Measurements from ENCODE around the gene TRIP12. TPM values are rescaled to one million over a fixed set of nuclear protein-coding genes. Genes with fewer than 3 reads are reported as not detected.
A peak's percentile ranks its signal among the peaks of the same experiment; 100 is the strongest.

Gene TRIP12
- total RNA-seq, 1 donor from 2014 or later, result 363 TPM

DNA sequence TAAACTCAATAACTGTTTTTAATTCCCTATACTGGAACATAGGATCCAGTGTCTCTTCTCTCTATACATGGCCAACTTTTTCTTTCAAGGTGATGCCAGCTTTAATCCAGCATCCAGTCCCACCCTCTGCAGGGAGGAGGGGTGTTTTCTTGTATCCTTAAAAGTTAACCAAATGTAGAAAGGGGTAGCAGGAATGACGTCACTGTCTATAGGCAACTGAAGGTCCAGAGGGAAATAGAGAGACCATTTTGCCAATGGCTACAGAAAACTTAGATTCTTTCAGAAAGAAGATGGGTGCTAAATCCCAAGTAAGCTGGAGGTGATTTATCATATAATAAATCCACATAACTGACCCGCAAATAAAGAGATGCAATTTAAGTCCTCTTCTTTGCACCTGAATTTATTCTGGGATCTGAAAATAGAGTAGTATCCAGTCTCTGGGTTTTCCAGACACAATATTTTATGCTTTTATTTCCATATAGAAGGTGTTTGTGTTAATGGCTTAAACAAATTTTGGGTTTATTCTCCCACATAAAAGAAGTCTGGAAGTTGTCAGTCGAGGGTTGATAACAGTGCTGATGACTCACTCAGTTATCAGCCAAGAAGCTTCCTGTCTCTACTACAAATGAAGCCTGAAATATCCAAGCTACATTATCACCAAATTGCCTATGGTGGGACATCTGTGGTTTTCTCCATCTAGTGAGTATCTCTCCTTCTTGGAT lies 201.7 kb downstream of the TRIP12 start:
- peaks cover 4% of the 10 kb centered on the region for H3K27me3 Mint-ChIP-seq (ENCODE audit: unreplicated experiment)
- no peak for DNase-seq (ENCODE audit: low spot score)
- TF ChIP-seq CTCF (IDR thresholded peaks at IDR 0.05; ENCODE audit: unreplicated experiment), result no peak

DNA sequence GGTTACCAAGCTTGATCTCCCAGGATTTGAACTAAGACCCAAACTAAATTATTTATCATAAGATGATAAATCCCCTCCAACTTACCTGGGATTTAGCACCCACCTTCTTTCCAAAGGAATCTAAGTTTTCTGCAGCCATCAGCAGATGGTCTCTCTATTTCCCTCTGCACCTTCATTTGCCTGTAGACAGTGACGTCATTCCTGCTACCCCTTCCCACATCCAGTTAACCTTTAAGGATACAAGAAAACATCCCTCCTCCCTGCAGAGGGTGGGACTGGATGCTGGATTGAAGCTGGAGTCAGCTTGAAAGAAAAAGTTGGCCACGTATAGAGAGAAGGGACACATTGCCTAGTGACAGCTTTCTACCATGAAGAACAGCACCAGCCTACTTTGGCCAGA lies 203.8 kb downstream of the TRIP12 start:
- Mint-ChIP-seq H3K27me3 (ENCODE audit: unreplicated experiment) (peaks cover 5% of the 10 kb centered on the region), H3K4me1 (ENCODE audit: unreplicated experiment) (peaks cover 2% of the 10 kb centered on the region)
- no peak for TF ChIP-seq CTCF (IDR thresholded peaks at IDR 0.05; ENCODE audit: unreplicated experiment)

More for the DNA sequence above, 201.7 kb downstream of the TRIP12 start:
- Mint-ChIP-seq H3K36me3 (ENCODE audit: low read depth, unreplicated experiment) (no peaks in the 10 kb centered on the region), H3K27ac (ENCODE audit: unreplicated experiment) (no peak overlapping the region), H3K4me3 (ENCODE audit: unreplicated experiment) (no peak overlapping the region), H3K4me1 (ENCODE audit: unreplicated experiment) (peaks cover 5% of the 10 kb centered on the region), H3K9me3 (ENCODE audit: unreplicated experiment) (no peaks in the 10 kb centered on the region)

DNA sequence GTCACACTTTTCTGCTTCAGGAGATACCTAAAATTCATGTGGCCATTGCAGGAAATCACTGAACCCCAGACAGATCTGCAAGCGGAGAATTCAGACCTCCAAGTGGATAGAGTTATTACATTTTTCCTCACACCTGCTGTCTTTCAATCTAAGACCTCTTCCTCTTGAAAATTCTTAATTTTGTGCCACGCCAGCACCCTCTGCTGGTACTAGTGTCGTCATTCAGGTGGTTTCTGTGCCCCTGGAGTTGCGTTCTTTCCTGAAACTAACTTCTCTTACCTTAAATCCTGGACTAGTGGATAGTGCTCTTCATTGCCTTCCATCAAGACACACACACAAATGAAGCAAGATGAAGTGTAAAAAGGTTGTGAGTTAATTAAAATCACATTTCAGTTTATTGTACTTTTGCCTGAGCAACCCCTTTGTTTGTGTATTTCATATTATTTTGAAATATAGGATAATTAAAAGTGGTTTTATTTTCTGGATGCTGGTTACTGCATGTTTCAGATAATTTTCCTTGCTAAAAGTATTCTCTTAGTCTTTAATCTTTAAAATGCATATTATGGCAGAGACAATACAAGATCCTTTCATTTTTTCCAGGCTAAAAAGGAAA lies 205.8 kb downstream of the TRIP12 start:
- H3K9me3 Mint-ChIP-seq (ENCODE audit: unreplicated experiment), result no peaks in the 10 kb centered on the region
- no peaks in the 10 kb centered on the region for H3K36me3 Mint-ChIP-seq (ENCODE audit: low read depth, unreplicated experiment)
- peak; percentile 33 for DNase-seq (ENCODE audit: low spot score)
- H3K27ac Mint-ChIP-seq (ENCODE audit: unreplicated experiment), result no peak overlapping the region
- H3K27me3 Mint-ChIP-seq (ENCODE audit: unreplicated experiment), result peaks cover 12% of the 10 kb centered on the region
- H3K4me1 Mint-ChIP-seq (ENCODE audit: unreplicated experiment), result peaks cover 2% of the 10 kb centered on the region
- no peak overlapping the region for H3K4me3 Mint-ChIP-seq (ENCODE audit: unreplicated experiment)
- TF ChIP-seq CTCF (IDR thresholded peaks at IDR 0.05; ENCODE audit: unreplicated experiment), result peak; percentile 61

More for the DNA sequence above, 203.8 kb downstream of the TRIP12 start:
- DNase-seq (ENCODE audit: low spot score), result no peak
- no peaks in the 10 kb centered on the region for H3K36me3 Mint-ChIP-seq (ENCODE audit: low read depth, unreplicated experiment)
- H3K4me3 Mint-ChIP-seq (ENCODE audit: unreplicated experiment), result no peak overlapping the region
- H3K27ac Mint-ChIP-seq (ENCODE audit: unreplicated experiment), result no peak overlapping the region
- H3K9me3 Mint-ChIP-seq (ENCODE audit: unreplicated experiment), result no peaks in the 10 kb centered on the region

- peaks cover 2% of the 10 kb centered on the region for H3K4me1 Mint-ChIP-seq (ENCODE audit: unreplicated experiment)
- no peaks in the 10 kb centered on the region for H3K9me3 Mint-ChIP-seq (ENCODE audit: unreplicated experiment)
- no peak for TF ChIP-seq CTCF (IDR thresholded peaks at IDR 0.05; ENCODE audit: unreplicated experiment)
- no peak overlapping the region for H3K4me3 Mint-ChIP-seq (ENCODE audit: unreplicated experiment)
- no peaks in the 10 kb centered on the region for H3K36me3 Mint-ChIP-seq (ENCODE audit: low read depth, unreplicated experiment)
- DNase-seq (ENCODE audit: low spot score), result peak; percentile 86
- H3K27ac Mint-ChIP-seq (ENCODE audit: unreplicated experiment), result no peak overlapping the region
- H3K27me3 Mint-ChIP-seq (ENCODE audit: unreplicated experiment), result peaks cover 15% of the 10 kb centered on the region
Measured at GRCh38 chr2:229714736-229715541, 206.9 kb downstream of the TRIP12 start.

Data from endothelial cell (in vitro differentiated cells).